GM06990 (cell line): ENCODE data around the gene SNTG2.

ENCODE experiments used
- DNase-seq: peaks from one replicate; pipeline ENCODE4 v3.0.0-alpha.2; 2011; ENCODE audit not compliant: insufficient read length; ENCODE audit errors: extremely low read depth
- H3K27me3 ChIP-seq: replicated peaks from 2 replicates; pipeline ENCODE4 v1.6.0; 2011; ENCODE audit warnings: low read length; ENCODE audit not compliant: control insufficient read depth, insufficient read depth
- H3K36me3 ChIP-seq: 2 replicates; pipeline ENCODE4 v1.5.1; 2011; ENCODE audit warnings: low read length; ENCODE audit not compliant: control insufficient read depth, insufficient read depth
- H3K4me3 ChIP-seq: replicated peaks from 2 replicates; pipeline ENCODE4 v1.5.1; 2011; ENCODE audit warnings: low read depth, mild to moderate bottlenecking, control low read depth, low read length
- TF ChIP-seq, protein P1 (sequence below): IDR thresholded peaks from 2 replicates; pipeline ENCODE4 v1.5.1; 2011; ENCODE audit warnings: low read length, control low read depth, mild to moderate bottlenecking, inconsistent platforms; ENCODE audit not compliant: insufficient read depth, poor library complexity, severe bottlenecking

SNTG2 gene

DNA sequence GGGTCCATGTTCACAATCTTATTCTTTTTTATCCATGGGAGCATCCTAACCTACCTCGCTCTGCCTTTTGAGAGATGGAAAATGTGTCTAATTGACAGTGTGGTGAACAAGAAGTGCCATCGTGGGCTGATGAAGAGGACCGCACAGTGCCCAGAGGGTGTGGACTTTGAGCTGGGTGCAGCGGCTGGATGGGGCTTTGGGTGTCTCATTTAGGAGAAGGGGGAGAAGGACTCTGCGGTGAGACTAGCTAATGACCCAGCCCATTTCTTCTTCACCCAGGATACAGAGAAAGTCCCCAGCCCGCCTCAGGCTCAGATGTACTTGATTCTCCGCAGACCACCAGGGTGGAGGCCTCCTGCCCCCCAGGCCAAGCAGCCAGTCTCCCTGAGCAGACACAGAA, 33.7 kb upstream of the SNTG2 start:
- no peaks in the 10 kb centered on the region for H3K36me3 ChIP-seq

GRCh38 chr2:919672-920071, 31.0 kb upstream of the SNTG2 start:
- no peaks in the 10 kb centered on the region for H3K27me3 ChIP-seq
- DNase-seq: no peak
- H3K4me3 ChIP-seq: no peak overlapping the region
- no peaks in the 10 kb centered on the region for H3K36me3 ChIP-seq
- TF ChIP-seq, protein P1, sequence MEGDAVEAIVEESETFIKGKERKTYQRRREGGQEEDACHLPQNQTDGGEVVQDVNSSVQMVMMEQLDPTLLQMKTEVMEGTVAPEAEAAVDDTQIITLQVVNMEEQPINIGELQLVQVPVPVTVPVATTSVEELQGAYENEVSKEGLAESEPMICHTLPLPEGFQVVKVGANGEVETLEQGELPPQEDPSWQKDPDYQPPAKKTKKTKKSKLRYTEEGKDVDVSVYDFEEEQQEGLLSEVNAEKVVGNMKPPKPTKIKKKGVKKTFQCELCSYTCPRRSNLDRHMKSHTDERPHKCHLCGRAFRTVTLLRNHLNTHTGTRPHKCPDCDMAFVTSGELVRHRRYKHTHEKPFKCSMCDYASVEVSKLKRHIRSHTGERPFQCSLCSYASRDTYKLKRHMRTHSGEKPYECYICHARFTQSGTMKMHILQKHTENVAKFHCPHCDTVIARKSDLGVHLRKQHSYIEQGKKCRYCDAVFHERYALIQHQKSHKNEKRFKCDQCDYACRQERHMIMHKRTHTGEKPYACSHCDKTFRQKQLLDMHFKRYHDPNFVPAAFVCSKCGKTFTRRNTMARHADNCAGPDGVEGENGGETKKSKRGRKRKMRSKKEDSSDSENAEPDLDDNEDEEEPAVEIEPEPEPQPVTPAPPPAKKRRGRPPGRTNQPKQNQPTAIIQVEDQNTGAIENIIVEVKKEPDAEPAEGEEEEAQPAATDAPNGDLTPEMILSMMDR: no peak

More for the DNA sequence above, 33.7 kb upstream of the SNTG2 start:
- H3K27me3 ChIP-seq: no peaks in the 10 kb centered on the region
- no peak overlapping the region for H3K4me3 ChIP-seq
- TF ChIP-seq, protein P1: no peak
- DNase-seq: no peak

DNA sequence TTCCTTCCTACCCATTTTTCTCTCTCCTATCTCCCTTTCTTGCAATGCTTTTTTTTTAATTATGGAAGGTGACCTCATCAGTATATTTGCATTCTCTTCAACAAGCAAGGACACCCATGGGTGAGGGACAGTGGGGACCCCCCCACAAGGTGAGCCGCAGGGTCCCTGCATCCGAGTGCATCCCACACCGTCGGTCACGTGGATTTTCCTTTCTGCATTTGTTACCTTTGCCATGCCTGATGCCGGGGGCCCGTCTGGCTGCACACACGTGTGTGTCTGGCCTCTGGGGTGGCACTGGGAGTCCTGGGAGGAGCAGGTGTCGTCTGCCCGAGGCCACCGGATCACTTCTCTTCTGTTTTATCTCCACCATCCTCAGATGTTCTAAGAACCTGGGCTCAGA, 30.1 kb upstream of the SNTG2 start:
- Histone ChIP-seq H3K27me3 (no peaks in the 10 kb centered on the region), H3K36me3 (no peaks in the 10 kb centered on the region), H3K4me3 (no peak overlapping the region)
- TF ChIP-seq, protein P1: no peak
- DNase-seq: no peak

DNA sequence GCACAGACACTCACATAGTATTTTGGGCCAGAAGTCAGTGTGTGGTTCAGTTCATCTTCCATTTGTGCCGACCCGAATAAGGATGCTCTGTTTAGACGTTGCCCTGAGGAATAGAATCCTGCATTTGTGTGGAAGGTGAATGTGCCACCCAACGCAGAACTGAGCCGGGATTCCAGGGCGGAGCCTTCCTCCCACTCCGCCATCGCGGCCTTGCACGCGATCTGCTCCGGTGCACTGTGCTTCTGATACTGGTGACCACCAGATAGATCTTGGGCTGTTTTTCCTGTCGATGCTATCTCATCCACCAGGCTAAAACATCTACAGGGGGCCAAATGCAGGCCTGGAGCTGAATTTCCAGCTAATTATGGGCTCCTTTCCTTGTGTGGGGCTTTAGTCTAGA, 29.6 kb upstream of the SNTG2 start:
- Histone ChIP-seq H3K36me3 (no peaks in the 10 kb centered on the region), H3K27me3 (no peaks in the 10 kb centered on the region), H3K4me3 (no peak overlapping the region)
- TF ChIP-seq, protein P1: no peak
- DNase-seq: no peak

DNA sequence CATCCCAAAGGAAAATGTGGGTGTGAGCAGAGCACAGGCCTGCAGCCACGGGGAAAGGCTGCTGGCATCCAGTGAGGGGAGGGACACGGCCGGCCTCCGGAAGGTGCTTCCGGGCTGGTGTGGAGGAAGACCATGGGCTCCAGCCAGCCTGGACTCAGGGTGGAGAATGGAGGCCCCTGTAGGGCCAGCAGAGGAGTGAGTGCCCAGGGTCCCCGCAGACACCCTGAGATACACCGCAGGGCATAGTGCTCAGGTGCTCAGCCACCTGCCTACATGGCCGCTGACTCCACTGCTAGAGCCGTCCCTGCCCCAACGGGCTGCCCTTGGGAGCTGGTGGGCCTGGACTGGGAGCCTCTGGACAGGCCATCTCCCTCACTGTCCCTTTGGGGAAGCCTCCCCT, 28.5 kb upstream of the SNTG2 start:
- no peak for DNase-seq
- TF ChIP-seq, protein P1: no peak
- no peak overlapping the region for H3K4me3 ChIP-seq
- H3K36me3 ChIP-seq: no peaks in the 10 kb centered on the region
- no peaks in the 10 kb centered on the region for H3K27me3 ChIP-seq
